ENCODE data around the gene LAMTOR2. TPM values are rescaled to one million over a fixed set of nuclear protein-coding genes. Genes with fewer than 3 reads are reported as not detected.

Gene LAMTOR2
- total RNA-seq, 1 experiment from 2014 or later, result 63.4 TPM

- BruUV-seq (replicated peaks), result no TSS peak
- TF ChIP-seq POLR2AphosphoS5 (IDR thresholded peaks at IDR 0.05; ENCODE audit: low read depth, low read length) (peak; percentile 95), CTCF (IDR thresholded peaks at IDR 0.05) (no peak), REST (IDR thresholded peaks at IDR 0.05; ENCODE audit: insufficient read depth in 1 of 2, low read depth in 2 of 2, low read length in 1 of 2) (no peak), SIN3A (IDR thresholded peaks at IDR 0.05; ENCODE audit: borderline replicate concordance, insufficient read depth, low read depth, low read length) (peak; percentile 78; the same call in 1 of the 2 replicates), TCF7L2 (IDR thresholded peaks at IDR 0.05; ENCODE audit: low read depth, low read length) (peak; percentile 100)
- ChIA-PET CTCF (no interaction called here), POLR2A (interaction anchor here (0.6 kb wide), 1 partner anchor 379 kb away, joined by 8 read pairs; no protein-coding TSS in a partner anchor)
- no peaks in the 10 kb centered on the region for H3K9me3 ChIP-seq (ENCODE audit: control insufficient read depth, insufficient read depth, low read depth, low read length)
- H3K27ac ChIP-seq (ENCODE audit: low read length), result peak within 1 kb of the TSS; percentile 81
- DNase-seq (ENCODE audit: low read depth, low spot score), result peak; percentile 78
- H3K4me1 ChIP-seq (ENCODE audit: control insufficient read depth, insufficient read depth, low read length), result peaks cover 6% of the 10 kb centered on the region; the same call in 1 of the 2 replicates
- H3K4me3 ChIP-seq (ENCODE audit: low read depth in 2 of 2, low read length in 2 of 2), result peak within 1 kb of the TSS; percentile 70 to 89
- in situ Hi-C loops (cut with HindIII; ENCODE audit: low pct_unique_long_range_greater_than_20kb, low sequenced_read_pairs) (no loop called here), intact Hi-C loops (cut with micrococcal nuclease; ENCODE audit: unreplicated experiment) (no loop called here)
- peak; percentile 99 for ATAC-seq
- peaks cover 4% of the 10 kb centered on the region; the same call in 1 of the 2 replicates for H3K36me3 ChIP-seq (ENCODE audit: control insufficient read depth, insufficient read depth, low read length)
- no peaks in the 10 kb centered on the region for H3K27me3 ChIP-seq (ENCODE audit: control insufficient read depth, insufficient read depth, low read length)
Observed at GRCh38 chr1:156020293-156021092, 34.1 kb upstream of the LAMTOR2 start, which contains the start of gene SSR2. TSS of gene SSR2 (minus strand) at chr1:156020951. CDS start at chr1:156020167, 784 bp downstream.

- in situ Hi-C loops (cut with HindIII; ENCODE audit: low pct_unique_long_range_greater_than_20kb, low sequenced_read_pairs), result no loop called here
- intact Hi-C loops (cut with micrococcal nuclease; ENCODE audit: unreplicated experiment), result no loop called here
- H3K4me3 ChIP-seq (ENCODE audit: low read depth in 2 of 2, low read length in 2 of 2), result peak overlapping the region; percentile 70 to 89
- peaks cover 4% of the 10 kb centered on the region; the same call in 1 of the 2 replicates for H3K36me3 ChIP-seq (ENCODE audit: control insufficient read depth, insufficient read depth, low read length)
- no peaks in the 10 kb centered on the region for H3K27me3 ChIP-seq (ENCODE audit: control insufficient read depth, insufficient read depth, low read length)
- ChIA-PET POLR2A (interaction anchor here (0.6 kb wide), 1 partner anchor 378 kb away, joined by 8 read pairs; no protein-coding TSS in a partner anchor), CTCF (no interaction called here)
- peak; percentile 13 for TF ChIP-seq TCF7L2 (IDR thresholded peaks at IDR 0.05; ENCODE audit: low read depth, low read length)
- TF ChIP-seq CTCF (IDR thresholded peaks at IDR 0.05), result no peak
- no peak for TF ChIP-seq REST (IDR thresholded peaks at IDR 0.05; ENCODE audit: insufficient read depth in 1 of 2, low read depth in 2 of 2, low read length in 1 of 2)
- H3K4me1 ChIP-seq (ENCODE audit: control insufficient read depth, insufficient read depth, low read length), result peaks cover 6% of the 10 kb centered on the region; the same call in 1 of the 2 replicates
- no peaks in the 10 kb centered on the region for H3K9me3 ChIP-seq (ENCODE audit: control insufficient read depth, insufficient read depth, low read depth, low read length)
- no TSS peak for BruUV-seq (replicated peaks)
- no peak overlapping the region; the same call in 1 of the 2 replicates for H3K27ac ChIP-seq (ENCODE audit: low read length)
- DNase-seq (ENCODE audit: low read depth, low spot score) (no peak), ATAC-seq (no peak)
Observed at GRCh38 chr1:156021093-156021428, 33.5 kb upstream of the LAMTOR2 start.
